K562 (cell line): ENCODE results near the gene GCNT1. TPM values are rescaled to one million over a fixed set of nuclear protein-coding genes. Genes with fewer than 3 reads are reported as not detected.

ENCODE experiments used
- ATAC-seq: fragments of 200-7000 bp; cut with Tn5 transposase; 3 replicates; pipeline ENCODE4 v1.9.1; 2020; ENCODE audit warnings: moderate library complexity
- BruUV-seq: library from RNA; stranded (reverse); fragments of 400-500 nt; replicated peaks from 2 replicates; lab custom pipeline; 2021; lab: Mats Ljungman, UMichigan
- CTCF ChIA-PET: fragments of 300-600 bp; formaldehyde crosslinking; extraction: SDS; loops from one replicate; lab custom pipeline; 2021; ENCODE audit warnings: low intra/inter-chr PET ratio; lab: Yijun Ruan, JAX
- POLR2A ChIA-PET: fragments of 300-600, 350-650 bp; sonication (Branson Sonifier 250); formaldehyde crosslinking; extraction: SDS; loops from one replicate; lab custom pipeline; 2021; ENCODE audit warnings: antibody characterized with exemption, inconsistent platforms; lab: Yijun Ruan, JAX
- DNase-seq, 4 experiments: peaks; one replicate each; pipeline versions ENCODE4 v3.0.0 to v3.0.0-alpha.2; 2011 to 2018; ENCODE audit warnings: low spot score in 3 of 4, mixed read lengths in 3 of 4; ENCODE audit errors: extremely low read depth in 1 of 4
- FAIRE-seq: peaks from 2 replicates; lab custom pipeline; 2011; peaks lifted over from hg19 to GRCh38; lab: Jason Lieb, UNC
- H2AFZ ChIP-seq: 2 replicates; pipeline ENCODE4 v1.6.0; 2011; ENCODE audit warnings: low read depth, low read length, control low read depth, inconsistent platforms
- H3K27ac ChIP-seq: fragments of 200-600 bp; 3 replicates; pipeline ENCODE4 v1.8.0; 2011; ENCODE audit warnings: low read depth, mild to moderate bottlenecking, control low read depth, inconsistent platforms, low read length, moderate library complexity, mixed read lengths; ENCODE audit errors: extremely low read depth
- H3K27me3 ChIP-seq, 2 experiments: fragments of 300-600 bp in 1 of 2; 2 replicates in 1 of 2; 3 replicates in 1 of 2; pipeline versions ENCODE4 v1.6.0 to v1.8.0; 2011; ENCODE audit warnings: inconsistent platforms in 2 of 2, low read length in 2 of 2, mild to moderate bottlenecking in 1 of 2, mixed read lengths in 1 of 2, moderate library complexity in 1 of 2; ENCODE audit not compliant: control insufficient read depth in 2 of 2, insufficient read depth in 2 of 2
- H3K36me3 ChIP-seq: fragments of 300-600 bp; 3 replicates; pipeline ENCODE4 v1.8.0; 2011; ENCODE audit warnings: mild to moderate bottlenecking, low read length, inconsistent platforms; ENCODE audit not compliant: control insufficient read depth, insufficient read depth
- H3K4me1 ChIP-seq, 2 experiments: fragments of 200-600 bp in 1 of 2; replicated peaks in 1 of 2; 2 replicates in 1 of 2; 3 replicates in 1 of 2; pipeline versions ENCODE4 v1.5.1 to v1.8.0; 2011; ENCODE audit warnings: inconsistent platforms in 2 of 2, low read length in 2 of 2, mild to moderate bottlenecking in 1 of 2, mixed read lengths in 1 of 2, moderate library complexity in 1 of 2; ENCODE audit not compliant: control insufficient read depth in 2 of 2, insufficient read depth in 2 of 2
- H3K4me2 ChIP-seq: 2 replicates; pipeline ENCODE4 v1.6.1; 2011; ENCODE audit warnings: low read length, control low read depth, inconsistent platforms, mixed read lengths; ENCODE audit not compliant: insufficient read depth
- H3K4me3 ChIP-seq: fragments of 200-600 bp; sonication (generic), shearing (Covaris generic); 2 replicates; pipeline ENCODE4 v1.5.1; 2016; ENCODE audit warnings: control low read depth, inconsistent platforms
- H3K79me2 ChIP-seq: fragments of 200-600 bp; 3 replicates; pipeline ENCODE4 v1.8.0; 2011; ENCODE audit warnings: low read length, inconsistent platforms; ENCODE audit not compliant: control insufficient read depth, insufficient read depth
- H3K9ac ChIP-seq, 2 experiments: 2 replicates each; pipeline versions ENCODE4 v1.6.0 to v1.6.1; 2011; ENCODE audit warnings: low read depth in 2 of 2, low read length in 2 of 2, control low read depth in 1 of 2, inconsistent platforms in 1 of 2, mild to moderate bottlenecking in 1 of 2, mixed read lengths in 1 of 2; ENCODE audit not compliant: insufficient read depth in 1 of 2
- H3K9me1 ChIP-seq: one replicate; pipeline ENCODE4 v1.6.0; 2011; ENCODE audit warnings: inconsistent platforms, mild to moderate bottlenecking, low read length, moderate library complexity; ENCODE audit not compliant: control insufficient read depth, insufficient read depth
- H3K9me3 ChIP-seq: replicated peaks from 2 replicates; pipeline ENCODE4 v1.5.1; 2011; ENCODE audit warnings: low read depth, low read length, inconsistent platforms; ENCODE audit not compliant: control insufficient read depth, insufficient read depth
- H4K20me1 ChIP-seq: replicated peaks from 2 replicates; pipeline ENCODE4 v1.6.1; 2011; ENCODE audit warnings: low read length, inconsistent platforms, mixed read lengths; ENCODE audit not compliant: control insufficient read depth, insufficient read depth
- ESRRA ChIP-seq: fragments of 450-650 bp; IDR thresholded peaks from 2 replicates; pipeline ENCODE4 v1.6.1; 2014; ENCODE audit warnings: low read depth, mild to moderate bottlenecking, moderate library complexity, borderline replicate concordance
- MECOM ChIP-seq: fragments of 250-450 bp; sonication (Bioruptor Pico); IDR thresholded peaks from 2 replicates; pipeline ENCODE4 v1.8.0; 2022; ENCODE audit warnings: inconsistent platforms
- ZNF785 ChIP-seq: fragments of 250-450 bp; sonication (Bioruptor Pico); IDR thresholded peaks from 2 replicates; pipeline ENCODE4 v1.4.0; 2020; ENCODE audit warnings: mild to moderate bottlenecking
- WGBS: fragments of 100-300 bp; shearing (Covaris generic); methylation state at CpG from one replicate; pipeline ENCODE4 v1.1.6; 2016; ENCODE audit warnings: low coverage, mixed read lengths; ENCODE audit not compliant: insufficient coverage; ENCODE audit errors: missing lambda C conversion rate; 5-methylcytosine and 5-hydroxymethylcytosine counted together
- in situ Hi-C: fragments of 300-500 bp; cut with MboI; formaldehyde crosslinking; loops from 4 replicates; pipeline ENCODE4 v1.15.0; 2018; ENCODE audit warnings: inconsistent platforms, mixed read lengths
- intact Hi-C: fragments of 100-400 bp; cut with micrococcal nuclease; formaldehyde crosslinking; loops from 2 replicates; pipeline ENCODE4 v1.14.2; 2022
- polyA plus RNA-seq, 8 experiments: library from polyadenylated mRNA; depleted of rRNA in 4 of 8; stranded (reverse) in 5 of 8; unstranded in 3 of 8; fragments of >200 nt; fragmentation: Nextera tagmentation in 2 of 8; fragmentation: Illumina TruSeq in 1 of 8; extraction: Ambion mirVana in 2 of 8; extraction: Trizol in 1 of 8; gene quantifications; 2 replicates each; pipeline versions ENCODE4 v1.2.1 to v1.2.3, GENCODE V29; 2011 to 2014; ENCODE audit warnings: inconsistent platforms in 1 of 8, missing spikeins in 1 of 8
- total RNA-seq, 7 experiments: library from RNA; depleted of rRNA in 6 of 7; stranded (reverse); fragments of >200 nt in 6 of 7; fragmentation: Illumina TruSeq in 2 of 7; extraction: Trizol in 2 of 7; gene quantifications; 2 replicates each; pipeline versions ENCODE4 v1.2.1 to v1.2.3, GENCODE V29; 2011 to 2021; ENCODE audit warnings: low replicate concordance in 1 of 7
- TF ChIP-seq, protein P1 (sequence below): sonication (generic); formaldehyde crosslinking; IDR thresholded peaks from 2 replicates; pipeline ENCODE4 v1.8.1; 2023; ENCODE audit warnings: mild to moderate bottlenecking, missing genetic modification reagents

GCNT1 gene
- total and polyA plus RNA-seq, 9 of the 15 experiments (the other 6 are each of a cell fraction or from before 2014, with no cell fraction given), result 0.01 to 0.71 (median 0.10) TPM

DNA sequence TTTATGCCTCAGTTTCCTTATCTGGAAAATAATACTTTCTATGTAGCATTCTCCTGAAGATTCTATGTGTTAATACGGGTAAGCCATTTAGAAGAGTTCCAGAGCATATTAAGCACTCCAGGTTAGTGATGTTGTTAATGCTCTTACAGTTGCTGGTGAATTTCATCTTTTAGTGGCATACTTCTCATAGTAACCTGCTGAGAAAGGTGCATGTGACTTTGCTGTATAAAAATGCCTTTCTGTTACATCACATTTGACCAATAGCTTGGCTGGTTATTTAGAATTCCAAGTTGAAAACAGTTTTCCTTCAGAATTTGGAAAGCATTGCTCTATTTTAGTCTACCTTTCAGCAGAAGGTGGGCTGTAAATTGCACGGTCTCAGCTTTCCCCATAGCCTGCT is 27.2 kb downstream of the GCNT1 start:
- Histone ChIP-seq H3K4me1 (no peaks in the 10 kb centered on the region), H3K27me3 (no peaks in the 10 kb centered on the region), H3K79me2 (no peaks in the 10 kb centered on the region), H4K20me1 (no peaks in the 10 kb centered on the region), H2AFZ (no peak overlapping the region), H3K27ac (no peak overlapping the region), H3K9me1 (no peaks in the 10 kb centered on the region), H3K36me3 (no peaks in the 10 kb centered on the region), H3K4me3 (no peak overlapping the region), H3K4me2 (no peak overlapping the region), H3K9ac (no peak overlapping the region), H3K9me3 (no peaks in the 10 kb centered on the region)
- DNase-seq (no peak), FAIRE-seq (no peak), ATAC-seq (no peak)
- 0% methylated on average over 2 of the region's 2 CpGs for WGBS
- TF ChIP-seq ESRRA, result no peak
- no peak for TF ChIP-seq ZNF785 (CRISPR knock-in tag)
- TF ChIP-seq, protein P1, sequence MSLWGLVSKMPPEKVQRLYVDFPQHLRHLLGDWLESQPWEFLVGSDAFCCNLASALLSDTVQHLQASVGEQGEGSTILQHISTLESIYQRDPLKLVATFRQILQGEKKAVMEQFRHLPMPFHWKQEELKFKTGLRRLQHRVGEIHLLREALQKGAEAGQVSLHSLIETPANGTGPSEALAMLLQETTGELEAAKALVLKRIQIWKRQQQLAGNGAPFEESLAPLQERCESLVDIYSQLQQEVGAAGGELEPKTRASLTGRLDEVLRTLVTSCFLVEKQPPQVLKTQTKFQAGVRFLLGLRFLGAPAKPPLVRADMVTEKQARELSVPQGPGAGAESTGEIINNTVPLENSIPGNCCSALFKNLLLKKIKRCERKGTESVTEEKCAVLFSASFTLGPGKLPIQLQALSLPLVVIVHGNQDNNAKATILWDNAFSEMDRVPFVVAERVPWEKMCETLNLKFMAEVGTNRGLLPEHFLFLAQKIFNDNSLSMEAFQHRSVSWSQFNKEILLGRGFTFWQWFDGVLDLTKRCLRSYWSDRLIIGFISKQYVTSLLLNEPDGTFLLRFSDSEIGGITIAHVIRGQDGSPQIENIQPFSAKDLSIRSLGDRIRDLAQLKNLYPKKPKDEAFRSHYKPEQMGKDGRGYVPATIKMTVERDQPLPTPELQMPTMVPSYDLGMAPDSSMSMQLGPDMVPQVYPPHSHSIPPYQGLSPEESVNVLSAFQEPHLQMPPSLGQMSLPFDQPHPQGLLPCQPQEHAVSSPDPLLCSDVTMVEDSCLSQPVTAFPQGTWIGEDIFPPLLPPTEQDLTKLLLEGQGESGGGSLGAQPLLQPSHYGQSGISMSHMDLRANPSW, result no peak
- no peak for TF ChIP-seq MECOM (CRISPR knock-in tag)
- no TSS peak for BruUV-seq
- in situ Hi-C loops (no loop called here), intact Hi-C loops (no loop called here)
- ChIA-PET CTCF (no interaction called here), POLR2A (no interaction called here)
